H1 (cell line): ENCODE measurements around the gene SPSB1. TPM values are rescaled to one million over a fixed set of nuclear protein-coding genes. Genes with fewer than 3 reads are reported as not detected.

ENCODE experiments used
- CTCF ChIA-PET: fragments of 300-600 bp; sonication (Branson Sonifier 250); formaldehyde crosslinking; loops from one replicate; lab custom pipeline; 2021; ENCODE audit not compliant: partially characterized antibody; lab: Charles Lee
- POLR2A ChIA-PET: fragments of 300-600 bp; sonication (Branson Sonifier 250); formaldehyde crosslinking; loops from one replicate; lab custom pipeline; 2021; ENCODE audit warnings: inconsistent platforms; ENCODE audit not compliant: partially characterized antibody; lab: Charles Lee
- DNase-seq, 2 experiments: peaks; one replicate each; pipeline versions ENCODE4 v3.0.0 to v3.0.0-alpha.2; 2010 to 2022; ENCODE audit warnings: low spot score in 2 of 2, low read depth in 1 of 2, mixed read lengths in 1 of 2
- FAIRE-seq: peaks from 2 replicates; lab custom pipeline; 2011; peaks lifted over from hg19 to GRCh38; lab: Jason Lieb, UNC
- H2AFZ ChIP-seq: 2 replicates; pipeline ENCODE4 v1.8.1; 2012; ENCODE audit warnings: low read length, inconsistent platforms
- H2AK5ac ChIP-seq: 2 replicates; pipeline ENCODE4 v1.6.1; 2013; ENCODE audit warnings: low read depth, low read length
- H2BK120ac ChIP-seq: replicated peaks from 2 replicates; pipeline ENCODE3; 2013; ENCODE audit warnings: low read depth, low read length, inconsistent platforms
- H2BK12ac ChIP-seq: 2 replicates; pipeline ENCODE4 v1.6.1; 2013; ENCODE audit warnings: low read depth, low read length
- H2BK15ac ChIP-seq: 2 replicates; pipeline ENCODE4 v1.6.1; 2013; ENCODE audit warnings: low read length
- H2BK20ac ChIP-seq: 2 replicates; pipeline ENCODE4 v1.6.1; 2013; ENCODE audit warnings: low read length
- H2BK5ac ChIP-seq: 2 replicates; pipeline ENCODE4 v1.6.1; 2013; ENCODE audit warnings: low read depth, low read length
- H3K14ac ChIP-seq: 2 replicates; pipeline ENCODE4 v1.6.1; 2013; ENCODE audit warnings: inconsistent platforms; ENCODE audit not compliant: insufficient read length
- H3K18ac ChIP-seq: 2 replicates; pipeline ENCODE4 v1.6.1; 2013; ENCODE audit warnings: low read length; ENCODE audit errors: extremely low read depth
- H3K23ac ChIP-seq: 2 replicates; pipeline ENCODE4 v1.6.1; 2013; ENCODE audit warnings: inconsistent platforms; ENCODE audit not compliant: insufficient read length
- H3K23me2 ChIP-seq: 2 replicates; pipeline ENCODE4 v1.6.1; 2013; ENCODE audit warnings: low read depth, low read length
- H3K27ac ChIP-seq: 2 replicates; pipeline ENCODE4 v1.6.1; 2011; ENCODE audit warnings: low read depth, low read length, inconsistent platforms
- H3K27me3 ChIP-seq, 4 experiments: replicated peaks in 1 of 4; 1 replicate in 1 of 4; 2 replicates in 3 of 4; pipeline versions ENCODE4 v1.6.1 to v1.8.1; 2011 to 2013; ENCODE audit warnings: low read length in 3 of 4, mild to moderate bottlenecking in 3 of 4, inconsistent platforms in 2 of 4, mixed read lengths in 2 of 4, moderate library complexity in 1 of 4; ENCODE audit not compliant: control insufficient read depth in 3 of 4, insufficient read depth in 3 of 4; ENCODE audit errors: extremely low read depth in 1 of 4
- H3K36me3 ChIP-seq, 4 experiments: 2 replicates each; pipeline versions ENCODE4 v1.6.1 to v1.8.1; 2011 to 2013; ENCODE audit warnings: mild to moderate bottlenecking in 4 of 4, low read length in 3 of 4, moderate library complexity in 2 of 4, control low read depth in 1 of 4, inconsistent platforms in 1 of 4; ENCODE audit not compliant: insufficient read depth in 4 of 4, control insufficient read depth in 2 of 4
- H3K4ac ChIP-seq: replicated peaks from 2 replicates; pipeline ENCODE3; 2013; ENCODE audit warnings: low read length, low read depth, mixed read lengths, inconsistent platforms; ENCODE audit not compliant: insufficient read length
- H3K4me1 ChIP-seq, 4 experiments: replicated peaks in 1 of 4; 1 replicate in 1 of 4; 2 replicates in 3 of 4; pipeline versions ENCODE4 v1.6.1 to v1.8.1; 2011 to 2013; ENCODE audit warnings: low read length in 3 of 4, inconsistent platforms in 2 of 4, mixed read lengths in 1 of 4; ENCODE audit not compliant: insufficient read depth in 4 of 4, control insufficient read depth in 3 of 4
- H3K4me2 ChIP-seq, 2 experiments: 2 replicates each; pipeline versions ENCODE4 v1.6.1 to v1.8.1; 2011 to 2013; ENCODE audit warnings: low read depth in 2 of 2, low read length in 2 of 2, control low read depth in 1 of 2, inconsistent platforms in 1 of 2, mild to moderate bottlenecking in 1 of 2; ENCODE audit not compliant: insufficient read depth in 1 of 2
- H3K4me3 ChIP-seq, 4 experiments: fragments of 200-600, 300-600 bp in 1 of 4; sonication (generic), shearing (Covaris generic), sonication (Bioruptor Twin) in 1 of 4; 2 replicates each; pipeline versions ENCODE4 v1.5.1 to v1.8.1; 2011 to 2016; ENCODE audit warnings: low read length in 4 of 4, low read depth in 3 of 4, control low read depth in 2 of 4, inconsistent platforms in 2 of 4, mild to moderate bottlenecking in 2 of 4, mixed read lengths in 1 of 4, moderate library complexity in 1 of 4; ENCODE audit not compliant: insufficient read depth in 2 of 4; ENCODE audit errors: extremely low read depth in 1 of 4
- H3K56ac ChIP-seq: replicated peaks from 2 replicates; pipeline ENCODE3; 2013; ENCODE audit warnings: low read depth, mild to moderate bottlenecking, mixed read lengths, low read length, inconsistent platforms; ENCODE audit not compliant: insufficient read length
- H3K79me1 ChIP-seq: 2 replicates; pipeline ENCODE4 v1.6.1; 2013; ENCODE audit warnings: low read depth, low read length, control low read depth
- H3K79me2 ChIP-seq, 2 experiments: 2 replicates each; pipeline versions ENCODE4 v1.6.1 to v1.8.1; 2012 to 2013; ENCODE audit warnings: low read length in 2 of 2, mild to moderate bottlenecking in 2 of 2, inconsistent platforms in 1 of 2; ENCODE audit not compliant: insufficient read depth in 2 of 2, control insufficient read depth in 1 of 2
- H3K9ac ChIP-seq, 4 experiments: replicated peaks in 1 of 4; 1 replicate in 1 of 4; 2 replicates in 3 of 4; pipeline versions ENCODE4 v1.6.1 to v1.8.1; 2011 to 2013; ENCODE audit warnings: low read depth in 3 of 4, low read length in 3 of 4, control low read depth in 2 of 4, mild to moderate bottlenecking in 2 of 4, moderate library complexity in 2 of 4, inconsistent platforms in 1 of 4; ENCODE audit errors: extremely low read depth in 1 of 4
- H3K9me3 ChIP-seq, 2 experiments: 2 replicates each; pipeline versions ENCODE4 v1.6.1 to v1.8.1; 2012 to 2013; ENCODE audit warnings: mild to moderate bottlenecking in 2 of 2, moderate library complexity in 2 of 2, control low read depth in 1 of 2, inconsistent platforms in 1 of 2, low read depth in 1 of 2, low read length in 1 of 2, mixed read lengths in 1 of 2; ENCODE audit not compliant: insufficient read depth in 2 of 2
- H4K20me1 ChIP-seq, 2 experiments: replicated peaks in 1 of 2; 2 replicates each; pipeline versions ENCODE3 to v1.8.1; 2011 to 2013; ENCODE audit warnings: inconsistent platforms in 2 of 2, low read length in 2 of 2, mild to moderate bottlenecking in 1 of 2; ENCODE audit not compliant: insufficient read depth in 2 of 2, control insufficient read depth in 1 of 2
- H4K5ac ChIP-seq: 2 replicates; pipeline ENCODE4 v1.6.1; 2013; ENCODE audit warnings: low read length, low read depth, mixed read lengths, inconsistent platforms; ENCODE audit not compliant: insufficient read length
- H4K8ac ChIP-seq: 2 replicates; pipeline ENCODE4 v1.8.0; 2013; ENCODE audit warnings: mild to moderate bottlenecking, moderate library complexity, low read length, inconsistent platforms; ENCODE audit not compliant: insufficient read depth; ENCODE audit errors: extremely low read depth
- H4K91ac ChIP-seq: replicated peaks from 2 replicates; pipeline ENCODE3; 2013; ENCODE audit warnings: low read length, mixed read lengths, inconsistent platforms; ENCODE audit not compliant: insufficient read length
- HDAC6 ChIP-seq: IDR thresholded peaks from one replicate; pipeline ENCODE4 v1.7.1; 2012; ENCODE audit warnings: low read depth, mild to moderate bottlenecking, inconsistent platforms, low read length, moderate library complexity
- MAFK ChIP-seq: IDR thresholded peaks from 2 replicates; pipeline ENCODE4 v1.6.1; 2012; ENCODE audit warnings: low read depth, mild to moderate bottlenecking, improper control_type of control experiment, low read length
- RNF2 ChIP-seq: fragments of 200-900, 300-1000 bp; sonication (generic); IDR thresholded peaks from 2 replicates; pipeline ENCODE4 v1.7.1; 2016; ENCODE audit warnings: borderline replicate concordance, low read depth, mild to moderate bottlenecking, antibody characterized with exemption, low read length; ENCODE audit not compliant: poor library complexity, severe bottlenecking; ENCODE audit errors: missing control alignments
- SRF ChIP-seq: IDR thresholded peaks from 2 replicates; pipeline ENCODE4 v1.6.1; 2011; ENCODE audit warnings: mild to moderate bottlenecking, low read depth, low read length, moderate library complexity
- TCF12 ChIP-seq: IDR thresholded peaks from 2 replicates; pipeline ENCODE4 v1.6.1; 2011; ENCODE audit warnings: low read depth, mild to moderate bottlenecking, low read length
- WGBS, 2 experiments: shearing (Covaris generic) in 1 of 2; methylation state at CpG; one replicate each; pipeline versions ENCODE4 v1.1.6 to v1.1.7; 2013 to 2015; ENCODE audit warnings: low lambda C conversion rate in 2 of 2, mixed read lengths in 2 of 2, inconsistent platforms in 1 of 2, low coverage in 1 of 2, missing lambda C conversion rate in 1 of 2; ENCODE audit not compliant: insufficient replicate concordance in 2 of 2, insufficient coverage in 1 of 2, insufficient read length in 1 of 2; ENCODE audit errors: extremely low coverage in 1 of 2, missing lambda C conversion rate in 1 of 2; 5-methylcytosine and 5-hydroxymethylcytosine counted together
- polyA plus RNA-seq, 7 experiments: library from polyadenylated mRNA; depleted of rRNA in 3 of 7; stranded (reverse) in 5 of 7; unstranded in 2 of 7; fragments of >200 nt in 5 of 7; fragments of 200-250 nt in 2 of 7; gene quantifications; 1 replicate in 5 of 7; 2 replicates in 1 of 7; 4 replicates in 1 of 7; pipeline versions ENCODE4 v1.2.1 to v1.2.3, GENCODE V29; 2011 to 2013; ENCODE audit warnings: missing spikeins in 2 of 7, mixed read lengths in 2 of 7
- total RNA-seq: library from RNA; stranded (reverse); fragmentation: NEBNext Ultra II Directional; extraction: Animal tissue kit (Norgen Biotek cat#: 25700); gene quantifications from 2 replicates; pipeline ENCODE4 v1.2.1, GENCODE V29; 2021

The SPSB1 gene
- total and polyA plus RNA-seq, 2 of the 8 experiments (the other 6 are each of a cell fraction or from before 2014, with no cell fraction given), result 5.3 to 6.4 TPM

- H3K27ac ChIP-seq, result no peak overlapping the region
- H3K79me2 ChIP-seq, result no peaks in the 10 kb centered on the region
- no peaks in the 10 kb centered on the region for H3K27me3 ChIP-seq
- no peak overlapping the region for H3K4me3 ChIP-seq
- H3K9me3 ChIP-seq, result no peaks in the 10 kb centered on the region
- no peak overlapping the region for H3K9ac ChIP-seq
- no peaks in the 10 kb centered on the region for H4K20me1 ChIP-seq
- H3K36me3 ChIP-seq, result no peaks in the 10 kb centered on the region
- H4K8ac ChIP-seq, result no peak overlapping the region; the same call in 1 of the 2 replicates
- H2BK12ac ChIP-seq, result no peak overlapping the region
- no peak overlapping the region for H2BK20ac ChIP-seq
- no peaks in the 10 kb centered on the region; a peak in 2 of 7 replicates for H3K4me1 ChIP-seq
- no peaks in the 10 kb centered on the region for H3K79me1 ChIP-seq
- H2BK15ac ChIP-seq, result no peak overlapping the region
- ChIA-PET CTCF (interaction anchor here (1.0 to 1.6 kb wide), 3 partner anchors 17 to 103 kb away, joined by 3 read pairs; no protein-coding TSS in a partner anchor), POLR2A (interaction anchor here (0.6 kb wide), 1 partner anchor 15 kb away, joined by 3 read pairs; no protein-coding TSS in a partner anchor)
- H3K14ac ChIP-seq, result no peak overlapping the region
- DNase-seq, result no peak
- no peaks in the 10 kb centered on the region; the same call in 1 of the 2 replicates for H3K23me2 ChIP-seq
- no peak overlapping the region for H3K4me2 ChIP-seq
- H2BK120ac ChIP-seq, result no peak overlapping the region
- FAIRE-seq, result no peak
- H2AK5ac ChIP-seq, result no peak overlapping the region; the same call in 1 of the 2 replicates
- H3K23ac ChIP-seq, result no peak overlapping the region
- 92% methylated on average over 16 of the region's 16 CpGs; no CpG with 5 or more reads in 1 of the 2 experiments for WGBS, 2 experiments
- no peak overlapping the region for H2AFZ ChIP-seq
- no peak overlapping the region for H3K4ac ChIP-seq
- H3K56ac ChIP-seq, result no peak overlapping the region
- H2BK5ac ChIP-seq, result no peak overlapping the region
- H4K5ac ChIP-seq, result no peak overlapping the region
- H4K91ac ChIP-seq, result no peak overlapping the region
- H3K18ac ChIP-seq, result no peak overlapping the region
- TF ChIP-seq SRF, result no peak
- TF ChIP-seq HDAC6, result no peak
- TF ChIP-seq MAFK, result no peak
- no peak for TF ChIP-seq TCF12
- no peak for TF ChIP-seq RNF2
These were observed 77.5 kb downstream of the SPSB1 start for GRCh38 chr1:9369964-9370788.
